GM19397 (cell line): ENCODE results near the gene LRG1.

ENCODE experiments used
- ATAC-seq: cut with Tn5 transposase; IDR thresholded peaks from one replicate; pipeline ENCODE4 v1.9.1; 2021; ENCODE audit warnings: mild to moderate bottlenecking, moderate library complexity; ENCODE audit not compliant: unreplicated experiment

Gene LRG1

GRCh38 chr19:4539693-4540581 lies at the start of gene LRG1:
LRG1 (minus strand) TSS chr19:4540036; CDS start chr19:4540013, 23 bp downstream.
- no peak for ATAC-seq

GRCh38 chr19:4588291-4588761 lies 48.5 kb upstream of the LRG1 start:
- no peak for ATAC-seq

GRCh38 chr19:4587527-4587926 lies 47.7 kb upstream of the LRG1 start:
- ATAC-seq = no peak

GRCh38 chr19:4586691-4587090 lies 46.9 kb upstream of the LRG1 start:
- ATAC-seq = no peak

- ATAC-seq = no peak
These were observed 46.4 kb upstream of the LRG1 start for GRCh38 chr19:4586245-4586644.

GRCh38 chr19:4585556-4585955 lies 45.7 kb upstream of the LRG1 start:
- no peak for ATAC-seq

GRCh38 chr19:4584670-4585460 lies 45.0 kb upstream of the LRG1 start:
- no peak for ATAC-seq

- no peak for ATAC-seq
These were observed 44.3 kb upstream of the LRG1 start for GRCh38 chr19:4583961-4584669.

- no peak for ATAC-seq
These were observed 43.4 kb upstream of the LRG1 start for GRCh38 chr19:4582980-4583842.

GRCh38 chr19:4581666-4582553 lies 42.1 kb upstream of the LRG1 start:
- no peak for ATAC-seq

- ATAC-seq = no peak
These were observed 41.3 kb upstream of the LRG1 start for GRCh38 chr19:4580961-4581665.

GRCh38 chr19:4580021-4580901 lies 40.4 kb upstream of the LRG1 start:
- ATAC-seq = no peak

GRCh38 chr19:4579389-4579788 lies 39.6 kb upstream of the LRG1 start:
- ATAC-seq = no peak

- ATAC-seq = no peak
These were observed 38.9 kb upstream of the LRG1 start for GRCh38 chr19:4578552-4579248.

- no peak for ATAC-seq
These were observed 37.4 kb upstream of the LRG1 start for GRCh38 chr19:4577020-4577782.
